ENCODE measurements around the gene DEGS2.

Gene DEGS2

DNA sequence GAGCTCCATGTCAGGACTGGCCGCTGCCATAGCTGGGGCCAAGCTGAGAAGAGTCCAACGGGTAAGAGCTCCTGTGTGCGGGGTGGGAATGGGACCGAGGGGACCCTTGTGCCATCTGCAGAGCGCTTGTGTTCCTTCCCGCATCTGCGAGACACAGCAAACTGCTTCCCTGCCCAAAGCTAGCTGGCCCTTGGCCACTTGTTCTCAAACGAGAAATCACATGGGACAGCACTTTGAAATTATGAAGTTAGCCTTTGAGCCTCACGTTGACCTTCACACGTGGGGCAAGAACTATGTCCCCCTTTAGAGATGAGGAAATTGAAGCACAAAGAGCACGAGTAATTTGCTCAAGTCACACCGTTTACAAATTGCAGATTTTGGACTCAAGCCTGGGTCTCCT, 30.8 kb downstream of the DEGS2 start:
- no peak for DNase-seq

DNA sequence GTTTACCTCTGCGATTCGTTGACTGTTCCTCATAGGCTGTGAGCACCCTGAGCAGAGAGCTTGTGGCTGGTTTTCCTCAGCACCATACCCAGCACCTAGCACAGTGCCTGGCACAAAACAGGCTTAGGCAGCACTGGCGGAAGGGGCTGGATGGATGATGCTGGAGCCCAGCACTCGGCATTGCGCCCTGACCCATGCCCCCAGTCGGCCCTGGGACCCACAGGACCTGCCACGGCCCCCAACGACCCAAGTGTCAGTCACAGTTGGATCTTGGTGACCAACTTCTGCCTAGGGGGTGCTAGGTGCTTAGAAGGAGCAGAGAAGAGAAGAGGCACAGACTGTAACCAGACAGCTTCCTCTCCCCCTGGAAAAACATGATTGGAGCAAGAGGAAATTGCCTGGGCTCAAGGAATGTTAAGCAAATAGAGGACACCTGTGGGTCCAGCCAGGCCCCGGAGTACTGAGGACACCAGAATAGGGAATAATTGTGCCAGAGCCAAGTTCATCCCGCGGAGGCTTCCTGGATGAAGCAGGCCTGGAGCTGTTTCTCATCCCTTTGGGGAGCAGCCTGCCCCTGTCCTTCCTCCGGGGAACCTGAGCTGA, 31.5 kb downstream of the DEGS2 start:
- no peak for DNase-seq

DNA sequence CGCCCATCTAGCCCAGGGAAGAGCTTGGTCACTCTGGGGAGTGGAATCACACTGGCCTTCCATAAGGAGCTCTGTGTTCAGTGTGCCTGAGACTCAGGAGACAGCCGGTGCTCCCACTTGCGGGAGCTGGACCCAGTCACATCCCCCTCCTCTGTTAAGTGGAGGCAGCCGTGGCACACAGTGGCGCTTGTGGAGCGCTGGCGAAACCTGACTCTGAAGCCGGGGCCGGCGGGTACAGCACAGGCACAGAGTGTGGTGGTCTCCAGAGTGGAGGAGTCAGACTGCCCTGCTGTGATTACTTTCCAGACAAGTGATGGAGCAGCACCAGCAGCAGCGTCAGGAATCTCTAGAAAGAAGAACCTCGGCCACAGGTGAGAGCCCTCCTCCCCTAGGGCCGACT, 33.0 kb downstream of the DEGS2 start:
- DNase-seq = no peak

DNA sequence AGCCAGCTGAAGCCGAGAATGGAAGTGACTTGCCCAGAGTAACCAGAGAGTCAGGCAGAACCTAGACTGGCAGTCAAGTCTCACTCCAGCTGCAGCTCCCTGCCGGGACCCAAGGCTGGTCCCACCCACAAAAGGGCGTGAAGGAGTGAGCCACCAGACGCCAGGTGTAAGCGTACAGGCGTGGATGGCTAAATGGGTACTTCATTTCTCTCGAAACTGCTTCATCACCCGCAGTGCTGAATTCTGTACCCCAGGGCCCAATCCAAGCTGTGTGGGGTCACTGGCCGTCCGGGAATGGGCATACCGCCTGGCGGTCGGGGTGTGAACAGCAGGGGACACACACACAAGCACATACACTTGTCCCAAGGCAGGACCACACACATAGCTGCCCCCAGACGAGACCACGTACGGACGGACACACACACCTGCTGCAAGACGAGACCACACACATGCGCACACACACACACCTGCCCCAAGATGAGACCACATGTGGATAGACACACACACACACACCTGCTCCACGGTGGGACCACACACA, 34.8 kb downstream of the DEGS2 start:
- no peak for DNase-seq

DNA sequence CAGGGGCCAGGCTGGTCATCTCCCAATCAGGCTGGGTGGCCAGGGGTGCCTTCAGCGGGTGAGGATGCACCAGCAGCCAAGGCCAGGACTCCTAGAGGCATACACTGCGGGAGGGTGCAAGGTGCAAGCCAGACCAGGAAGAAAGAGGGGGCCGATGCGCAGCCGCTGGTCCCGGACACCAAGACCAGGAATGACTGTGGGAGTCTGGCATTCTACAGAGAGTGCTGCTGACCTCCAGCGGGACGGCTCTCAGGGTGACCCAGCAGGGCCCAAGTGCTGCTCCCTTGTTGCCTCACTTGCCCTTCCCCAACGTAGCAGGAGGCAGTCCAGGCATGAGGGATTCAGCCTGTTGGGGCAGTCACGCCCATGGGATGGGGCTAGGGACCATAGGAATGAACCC, 35.8 kb downstream of the DEGS2 start:
- DNase-seq = no peak

DNA sequence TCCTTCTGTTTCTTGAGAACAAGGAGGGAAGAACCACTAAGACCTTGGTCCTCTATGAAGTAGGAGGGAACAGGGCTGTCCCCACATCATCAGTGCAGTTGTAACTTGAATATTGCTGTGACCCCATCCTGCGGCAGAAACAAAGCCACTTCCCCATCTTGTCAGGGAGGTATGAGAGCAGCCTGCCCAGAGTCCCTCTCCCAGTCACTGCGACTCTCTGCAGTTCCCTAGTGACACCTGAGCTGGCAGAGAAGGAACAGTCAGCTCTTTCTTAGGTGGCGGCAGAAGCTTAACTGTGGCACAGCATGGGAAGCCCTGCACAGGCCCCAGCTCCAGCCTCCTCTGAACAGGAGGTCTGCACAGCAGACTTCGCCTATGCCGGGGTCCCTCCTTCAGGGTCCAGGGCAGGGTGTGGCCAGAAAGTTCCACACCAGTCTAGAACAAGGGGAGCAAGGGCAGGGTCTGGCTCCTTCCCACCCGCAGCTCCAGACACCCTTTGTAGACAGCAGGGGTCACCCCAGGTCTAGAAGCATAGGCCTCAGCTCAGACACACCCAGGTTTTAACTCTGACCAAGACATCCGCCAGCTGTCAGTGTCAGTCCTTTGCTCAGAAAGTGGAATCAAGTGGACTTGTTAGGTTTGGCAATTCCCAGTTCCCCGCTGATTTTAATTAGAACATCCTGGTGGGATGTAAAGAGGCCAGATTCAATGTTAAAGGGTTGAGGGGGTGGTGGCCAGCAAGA, 36.8 kb downstream of the DEGS2 start:
- no peak for DNase-seq

DNA sequence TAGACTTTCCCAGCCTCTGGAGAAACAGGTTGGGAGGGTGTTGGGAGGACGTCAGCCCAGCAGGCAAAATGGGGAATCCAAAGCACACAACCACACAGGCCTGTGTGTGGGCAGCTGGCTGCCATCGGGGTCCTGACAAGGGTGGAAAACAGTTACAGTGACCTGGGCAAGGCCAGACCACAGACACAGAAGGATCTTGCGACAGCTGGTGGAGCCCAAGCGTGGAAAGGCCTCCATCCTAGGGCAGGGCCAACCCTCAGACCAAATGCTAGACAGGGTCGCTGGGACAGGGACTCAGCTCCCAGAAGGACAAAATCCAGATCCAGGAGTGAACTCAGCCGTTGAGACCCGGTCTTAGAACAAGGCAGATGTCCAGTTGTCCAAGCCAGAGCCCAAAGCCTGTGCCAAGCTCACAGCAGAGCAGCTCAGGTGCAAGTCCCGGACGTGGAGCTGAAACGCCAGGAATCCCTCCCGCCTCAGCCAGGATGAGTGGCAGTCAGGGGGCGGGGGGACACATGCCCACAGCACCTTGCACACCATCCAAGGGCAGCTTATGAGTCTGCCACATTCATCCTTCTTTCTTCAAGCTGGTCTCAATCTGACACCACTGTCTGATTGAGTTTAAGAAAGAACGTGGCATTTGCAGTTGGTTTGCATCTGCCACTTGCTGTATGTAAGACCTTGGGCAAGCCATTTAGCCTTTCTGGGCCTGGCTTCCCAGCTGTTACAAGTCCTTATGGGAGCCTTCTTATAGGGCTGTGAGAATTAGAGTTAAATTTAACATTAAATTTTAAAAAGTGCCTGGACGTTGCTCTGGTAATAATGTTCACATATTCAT, 37.6 kb downstream of the DEGS2 start:
- no peak for DNase-seq

DNA sequence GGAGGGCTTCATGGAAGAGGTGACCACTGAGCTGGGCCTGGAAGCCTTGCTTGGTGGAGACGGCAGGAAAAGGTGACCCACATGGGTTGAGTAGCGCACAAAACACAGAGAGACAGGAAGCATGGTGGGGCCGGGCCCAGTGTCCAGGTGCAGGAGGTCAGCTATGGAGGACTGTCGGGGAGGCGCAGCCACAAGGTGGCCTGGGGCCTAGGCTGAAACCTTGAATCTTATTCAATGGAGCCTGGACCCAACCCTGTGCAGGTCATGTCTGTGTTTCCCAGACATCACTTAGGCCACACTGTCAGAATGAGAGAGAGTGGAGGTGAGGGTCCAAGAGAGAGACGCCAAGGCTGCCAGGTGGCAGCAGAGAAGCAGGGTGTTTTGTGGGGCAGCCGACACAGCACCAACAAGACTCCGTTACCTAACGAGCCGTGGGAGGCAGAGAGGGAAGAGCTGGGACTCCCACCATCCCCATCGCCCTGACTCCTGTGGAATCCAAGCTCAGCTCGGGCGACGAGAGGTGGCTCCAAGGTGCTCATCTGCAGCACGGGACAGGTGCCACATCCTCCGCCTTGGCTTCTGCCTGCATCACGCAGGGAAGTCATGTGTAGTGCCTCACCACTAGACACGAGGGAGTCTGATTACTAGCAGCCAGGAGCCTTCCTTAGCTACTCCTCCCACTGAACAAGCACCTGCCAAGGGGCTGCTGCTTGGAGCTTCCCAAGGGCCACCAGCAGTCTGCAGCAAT, 38.7 kb downstream of the DEGS2 start:
- DNase-seq = no peak

DNA sequence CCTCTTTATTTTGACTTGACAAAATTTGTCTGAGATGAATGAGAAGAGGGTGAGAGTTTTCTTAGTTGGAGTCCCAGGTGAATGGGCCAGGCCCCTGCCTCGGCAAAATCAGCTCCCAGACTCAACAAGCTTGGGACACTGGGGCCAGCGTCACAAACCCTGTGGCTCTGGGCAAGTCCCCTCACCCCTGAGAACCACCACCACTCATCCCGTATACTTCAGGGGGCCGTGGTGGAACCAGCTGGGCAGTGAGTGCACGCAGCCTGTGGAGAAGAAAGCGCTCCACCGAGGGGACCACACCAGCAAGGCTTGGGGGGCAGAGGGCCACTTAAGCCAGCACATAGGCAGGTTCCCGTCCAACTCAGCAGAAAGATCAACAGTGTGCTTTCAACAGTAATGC, 40.2 kb downstream of the DEGS2 start:
- DNase-seq = no peak

GRCh38 chr14:100118396-100119011, 40.9 kb downstream of the DEGS2 start:
- DNase-seq = no peak

GRCh38 chr14:100117633-100118395, 41.6 kb downstream of the DEGS2 start:
- no peak for DNase-seq

GRCh38 chr14:100117026-100117425, 42.4 kb downstream of the DEGS2 start:
- no peak for DNase-seq

- no peak for DNase-seq
These were observed 43.3 kb downstream of the DEGS2 start for GRCh38 chr14:100116134-100116533.

DNA sequence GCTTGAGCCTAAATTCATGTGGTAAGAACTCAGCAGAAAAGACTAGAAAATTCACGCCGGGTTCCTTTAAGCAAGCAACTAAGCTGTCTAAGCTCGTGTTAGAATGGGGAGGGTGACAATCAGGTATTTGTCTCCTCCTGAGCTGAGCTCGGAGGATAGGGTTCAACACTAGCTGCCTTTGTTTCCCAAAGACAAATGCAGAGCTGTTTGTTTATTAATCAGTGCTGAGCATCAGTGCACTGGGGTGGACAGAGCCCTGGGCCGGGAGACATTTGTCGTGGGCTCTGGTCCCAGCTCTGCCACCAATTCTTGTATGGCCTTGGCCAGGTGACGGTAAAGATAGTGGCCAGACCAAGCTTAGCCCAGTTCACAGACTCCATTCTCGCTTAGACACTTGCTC, 43.7 kb downstream of the DEGS2 start:
- DNase-seq = no peak

DNA sequence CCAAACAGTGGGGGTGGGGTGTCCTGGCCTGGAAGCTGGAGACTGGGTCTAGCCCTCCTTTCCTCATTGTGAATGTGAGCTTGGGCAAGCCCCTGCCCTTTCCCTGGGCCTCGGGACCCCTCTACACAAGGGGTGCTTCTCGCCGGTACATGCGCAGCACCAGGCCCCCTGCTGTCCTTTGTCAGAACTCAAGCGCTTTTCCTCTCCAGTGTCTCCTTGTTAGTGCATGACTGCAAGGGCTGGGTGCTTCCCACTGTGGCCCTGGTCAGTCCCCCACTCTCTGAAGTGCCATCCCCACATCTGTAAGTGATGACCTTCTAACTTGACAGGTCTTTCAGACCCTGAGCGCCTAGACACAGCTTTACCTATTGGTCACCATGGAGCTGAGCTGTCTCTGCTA, 44.2 kb downstream of the DEGS2 start:
- DNase-seq = no peak

- no peak for DNase-seq
These were observed 45.2 kb downstream of the DEGS2 start for GRCh38 chr14:100114109-100114765.

GRCh38 chr14:100111931-100112704, 47.3 kb downstream of the DEGS2 start:
- DNase-seq = no peak

GRCh38 chr14:100110816-100111215, 48.6 kb downstream of the DEGS2 start:
- no peak for DNase-seq

GRCh38 chr14:100109594-100109955, 49.9 kb downstream of the DEGS2 start:
- no peak for DNase-seq

GRCh38 chr14:100108840-100109593, 50.4 kb downstream of the DEGS2 start:
- DNase-seq = no peak

Measured in stimulated activated naive CD4-positive, alpha-beta T cell treated with Interleukin-2 at 50 U/mL for 16 hours (primary cell).